ENCODE data around the gene IGF2BP1.
A peak's percentile ranks its signal among the peaks of the same experiment; 100 is the strongest.
"Not testable (repeated sequence)": the region's sequence is repeated elsewhere in the genome, so short reads cannot be mapped to it uniquely, and the experiment has no call there.

Gene IGF2BP1

DNA sequence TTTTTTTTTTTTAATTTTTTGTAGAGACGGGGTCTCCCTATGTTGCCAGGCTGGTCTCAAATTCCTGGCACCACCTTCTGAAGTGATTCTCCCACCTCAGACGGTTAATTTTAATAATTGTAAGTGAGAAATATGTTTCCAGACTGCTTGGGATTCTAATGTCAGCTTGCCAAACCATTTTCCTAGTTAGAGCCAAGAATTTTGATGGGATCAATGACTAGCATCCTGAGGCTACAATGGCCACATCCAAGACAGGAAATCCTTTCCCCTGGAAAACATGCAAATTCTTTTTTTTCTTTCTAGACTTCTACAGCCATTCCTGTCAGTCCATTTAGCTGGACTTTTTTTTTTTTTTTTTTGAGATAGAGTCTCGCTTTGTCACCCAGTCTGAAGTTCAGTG, 32.6 kb downstream of the IGF2BP1 start:
- no peak overlapping the region for H3K4me3 ChIP-seq (ENCODE audit: low read length)
- DNase-seq (ENCODE audit: low read depth) = no peak
- TF ChIP-seq, protein P1, sequence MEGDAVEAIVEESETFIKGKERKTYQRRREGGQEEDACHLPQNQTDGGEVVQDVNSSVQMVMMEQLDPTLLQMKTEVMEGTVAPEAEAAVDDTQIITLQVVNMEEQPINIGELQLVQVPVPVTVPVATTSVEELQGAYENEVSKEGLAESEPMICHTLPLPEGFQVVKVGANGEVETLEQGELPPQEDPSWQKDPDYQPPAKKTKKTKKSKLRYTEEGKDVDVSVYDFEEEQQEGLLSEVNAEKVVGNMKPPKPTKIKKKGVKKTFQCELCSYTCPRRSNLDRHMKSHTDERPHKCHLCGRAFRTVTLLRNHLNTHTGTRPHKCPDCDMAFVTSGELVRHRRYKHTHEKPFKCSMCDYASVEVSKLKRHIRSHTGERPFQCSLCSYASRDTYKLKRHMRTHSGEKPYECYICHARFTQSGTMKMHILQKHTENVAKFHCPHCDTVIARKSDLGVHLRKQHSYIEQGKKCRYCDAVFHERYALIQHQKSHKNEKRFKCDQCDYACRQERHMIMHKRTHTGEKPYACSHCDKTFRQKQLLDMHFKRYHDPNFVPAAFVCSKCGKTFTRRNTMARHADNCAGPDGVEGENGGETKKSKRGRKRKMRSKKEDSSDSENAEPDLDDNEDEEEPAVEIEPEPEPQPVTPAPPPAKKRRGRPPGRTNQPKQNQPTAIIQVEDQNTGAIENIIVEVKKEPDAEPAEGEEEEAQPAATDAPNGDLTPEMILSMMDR (IDR thresholded peaks at IDR 0.05; ENCODE audit: insufficient read depth, low read depth, low read length, missing control alignments) = no peak

DNA sequence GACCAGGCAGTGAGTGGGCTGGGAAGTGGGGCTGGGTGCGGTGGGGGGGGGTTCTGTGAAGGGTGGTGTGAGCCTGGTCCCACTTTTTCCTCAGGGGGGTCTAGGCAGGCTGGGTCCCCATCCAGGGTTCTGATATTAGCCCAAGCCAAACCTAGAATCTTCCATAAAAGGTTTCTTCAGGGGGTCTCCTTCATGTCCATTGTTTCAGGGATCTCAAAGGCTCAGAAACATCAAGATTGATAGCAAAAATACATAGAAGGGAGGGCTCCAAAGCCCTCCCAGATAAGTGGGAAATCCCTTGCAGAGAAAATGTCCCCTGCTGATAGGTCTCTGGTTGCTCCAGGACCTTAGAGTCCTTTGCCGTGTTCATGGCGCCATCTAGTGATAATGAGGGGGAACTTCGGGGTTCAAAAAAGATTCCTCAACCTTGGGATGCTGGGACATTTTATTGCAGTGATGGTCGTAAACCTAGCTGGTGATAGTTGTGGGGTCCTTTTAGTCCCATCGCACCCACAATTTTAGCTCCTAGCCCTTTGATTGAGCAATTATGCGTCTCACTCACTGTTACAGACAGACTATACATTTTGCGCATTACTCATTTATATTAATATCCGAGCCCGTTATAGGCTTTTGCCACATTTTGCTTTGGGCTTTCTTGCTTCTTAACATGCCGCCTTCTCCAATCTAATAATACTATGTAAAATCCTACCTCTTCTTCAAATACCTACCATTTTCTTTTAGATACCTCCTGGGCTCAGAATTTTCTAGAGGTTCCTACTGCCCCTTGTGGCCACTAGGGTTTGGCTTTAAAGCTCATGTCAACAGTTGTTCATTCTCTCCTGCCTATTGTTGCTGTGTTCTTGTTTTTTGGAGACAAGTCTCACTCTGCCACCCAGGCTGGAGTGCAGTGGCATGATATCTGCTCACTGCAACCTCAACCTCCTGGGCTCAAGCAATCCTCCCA, 35.1 kb downstream of the IGF2BP1 start:
- peak; percentile 76 for DNase-seq (ENCODE audit: low read depth)
- TF ChIP-seq, protein P1 (IDR thresholded peaks at IDR 0.05; ENCODE audit: insufficient read depth, low read depth, low read length, missing control alignments) = peak; percentile 93
- H3K4me3 ChIP-seq (ENCODE audit: low read length) = no peak overlapping the region

DNA sequence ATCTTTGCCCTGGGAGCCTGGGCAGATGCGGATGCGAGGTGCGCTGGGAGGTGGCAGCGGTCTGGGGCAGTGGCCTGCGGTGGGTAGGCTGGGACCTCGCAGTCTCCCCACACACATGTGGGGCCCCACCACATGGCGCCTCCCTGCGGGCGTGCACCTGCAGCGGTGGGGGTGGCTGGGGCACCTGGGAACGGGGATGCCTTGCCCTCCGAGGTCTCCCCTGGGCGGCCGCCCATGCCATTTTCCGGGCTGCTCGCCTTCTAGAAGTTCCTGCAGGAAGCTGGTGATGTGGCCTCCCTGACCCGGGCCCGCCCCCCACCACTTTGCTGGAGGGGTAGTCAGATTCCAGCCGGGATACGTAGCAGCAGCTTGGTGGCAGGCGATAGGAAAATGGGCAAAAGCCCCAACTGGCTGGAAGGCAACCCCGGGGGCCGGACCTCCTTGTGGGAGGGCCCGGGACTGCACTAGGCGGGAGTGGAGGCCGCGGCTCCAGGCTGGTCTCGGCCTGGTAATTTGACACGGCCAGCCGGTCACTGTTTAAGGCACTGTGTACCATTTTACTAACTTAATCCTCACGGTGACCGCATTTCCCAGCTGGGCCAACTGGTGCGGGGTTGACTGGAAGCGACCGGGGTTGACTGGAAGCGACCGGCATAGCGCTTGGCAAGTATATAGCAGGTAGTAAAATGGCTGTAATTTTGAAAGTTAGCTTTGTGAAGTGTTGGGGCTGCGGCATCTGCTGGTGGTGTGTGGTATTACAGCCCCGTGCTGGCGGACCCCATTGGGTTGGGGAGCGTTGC, 38.5 kb downstream of the IGF2BP1 start:
- TF ChIP-seq, protein P1 (IDR thresholded peaks at IDR 0.05; ENCODE audit: insufficient read depth, low read depth, low read length, missing control alignments) = peak; percentile 80
- H3K4me3 ChIP-seq (ENCODE audit: low read length) = no peak overlapping the region
- DNase-seq (ENCODE audit: low read depth) = peak; percentile 49

DNA sequence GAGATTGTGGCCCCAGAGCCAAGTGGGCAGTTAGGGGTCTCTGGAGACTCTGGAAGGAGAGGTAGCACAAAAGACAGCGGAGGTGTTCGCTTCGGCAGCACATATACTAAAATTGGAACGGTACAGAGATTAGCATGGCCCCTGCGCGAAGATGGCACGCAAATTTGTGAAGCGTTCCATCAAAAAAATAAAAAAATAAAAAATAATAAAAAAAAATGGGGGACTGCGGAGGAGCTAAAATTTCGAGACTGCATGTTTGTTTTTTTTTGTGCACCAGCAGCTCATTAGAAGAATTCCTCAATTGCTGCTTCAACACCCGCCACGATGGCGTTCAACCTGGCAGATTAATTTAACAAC, 39.1 kb downstream of the IGF2BP1 start:
- TF ChIP-seq, protein P1 (IDR thresholded peaks at IDR 0.05; ENCODE audit: insufficient read depth, low read depth, low read length, missing control alignments) = no peak
- no peak overlapping the region for H3K4me3 ChIP-seq (ENCODE audit: low read length)

DNA sequence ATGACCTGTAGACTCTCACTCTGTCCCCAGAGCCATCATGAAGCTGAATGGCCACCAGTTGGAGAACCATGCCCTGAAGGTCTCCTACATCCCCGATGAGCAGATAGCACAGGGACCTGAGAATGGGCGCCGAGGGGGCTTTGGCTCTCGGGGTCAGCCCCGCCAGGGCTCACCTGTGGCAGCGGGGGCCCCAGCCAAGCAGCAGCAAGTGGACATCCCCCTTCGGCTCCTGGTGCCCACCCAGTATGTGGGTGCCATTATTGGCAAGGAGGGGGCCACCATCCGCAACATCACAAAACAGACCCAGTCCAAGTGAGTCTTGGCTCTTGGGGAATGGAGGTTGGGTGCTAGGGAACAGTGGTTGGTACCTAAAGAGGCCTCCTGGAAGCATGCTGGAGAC, 41.0 kb downstream of the IGF2BP1 start:
- DNase-seq (ENCODE audit: low read depth) = no peak
- no peak overlapping the region for H3K4me3 ChIP-seq (ENCODE audit: low read length)
- TF ChIP-seq, protein P1 (IDR thresholded peaks at IDR 0.05; ENCODE audit: insufficient read depth, low read depth, low read length, missing control alignments) = no peak

More for the DNA sequence above, 39.1 kb downstream of the IGF2BP1 start:
- DNase-seq (ENCODE audit: low read depth) = no peak

DNA sequence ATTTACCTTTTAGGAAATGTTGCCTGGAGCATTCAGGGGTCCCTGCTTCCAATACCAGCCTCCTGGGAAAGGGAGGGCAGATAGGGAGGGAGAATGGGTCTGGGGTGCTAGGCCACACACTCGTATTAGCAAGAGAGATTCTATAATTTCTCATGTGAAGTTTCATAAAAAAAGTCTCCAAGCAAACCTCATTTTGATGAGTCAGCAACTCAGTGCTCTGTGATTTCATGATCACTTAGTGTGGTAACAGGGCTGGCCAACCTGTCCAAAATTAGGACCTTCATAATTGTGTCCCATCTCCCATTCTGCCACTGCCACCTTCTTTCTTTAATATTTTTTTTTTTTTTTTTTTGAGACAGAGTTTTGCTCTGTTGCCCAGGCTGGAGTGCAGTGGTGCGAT, 41.4 kb downstream of the IGF2BP1 start:
- no peak for DNase-seq (ENCODE audit: low read depth)
- TF ChIP-seq, protein P1 (IDR thresholded peaks at IDR 0.05; ENCODE audit: insufficient read depth, low read depth, low read length, missing control alignments) = no peak
- H3K4me3 ChIP-seq (ENCODE audit: low read length) = no peak overlapping the region

DNA sequence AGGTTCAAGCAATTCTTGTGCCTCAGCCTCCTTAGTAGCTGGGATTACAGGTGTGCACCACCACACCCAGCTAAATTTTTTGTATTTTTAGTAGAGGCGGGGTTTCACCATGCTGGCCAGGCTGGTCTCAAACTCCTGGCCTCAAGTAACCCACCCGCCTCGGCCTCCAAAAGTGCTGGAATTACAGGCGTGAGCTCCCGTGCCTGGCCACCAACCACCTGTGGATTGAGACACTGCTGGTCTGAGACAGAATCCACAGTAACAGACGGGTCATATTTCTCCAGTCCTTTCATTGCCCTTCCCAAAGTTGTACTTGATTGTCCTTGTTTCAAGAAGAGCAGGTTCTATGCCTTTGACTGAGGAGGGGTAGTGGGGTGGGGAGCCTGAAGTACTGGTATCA, 42.3 kb downstream of the IGF2BP1 start:
- DNase-seq (ENCODE audit: low read depth); H3K4me3 ChIP-seq (ENCODE audit: low read length): not testable (repeated sequence)
